IPS-20b (cell line): Measurements from ENCODE around the gene ETF1.

Experiments used
- H3K27ac ChIP-seq: one replicate; pipeline ENCODE4 v1.5.1; 2013; ENCODE audit warnings: low read length
- H3K27me3 ChIP-seq: 2 replicates; pipeline ENCODE4 v1.6.1; 2013; ENCODE audit warnings: mild to moderate bottlenecking, low read length, inconsistent platforms; ENCODE audit not compliant: insufficient read depth
- H3K36me3 ChIP-seq: 2 replicates; pipeline ENCODE4 v1.6.1; 2013; ENCODE audit warnings: low read depth, mild to moderate bottlenecking, inconsistent platforms, low read length, moderate library complexity; ENCODE audit not compliant: insufficient read depth
- H3K4me1 ChIP-seq: 2 replicates; pipeline ENCODE4 v1.6.1; 2013; ENCODE audit warnings: mild to moderate bottlenecking, control low read depth, inconsistent platforms, low read length, moderate library complexity; ENCODE audit not compliant: insufficient read depth
- H3K4me3 ChIP-seq: 2 replicates; pipeline ENCODE4 v1.5.1; 2013; ENCODE audit warnings: mild to moderate bottlenecking, low read length, inconsistent platforms
- H3K9ac ChIP-seq: 2 replicates; pipeline ENCODE4 v1.6.1; 2013; ENCODE audit warnings: low read depth, mild to moderate bottlenecking, inconsistent platforms, low read length, moderate library complexity
- H3K9me3 ChIP-seq: 2 replicates; pipeline ENCODE4 v1.6.1; 2013; ENCODE audit warnings: mild to moderate bottlenecking, low read depth, low read length, inconsistent platforms; ENCODE audit not compliant: insufficient read depth

ETF1 gene

GRCh38 chr5:138539791-138540190 lies 3.2 kb downstream of the ETF1 start:
- H3K27me3 ChIP-seq, result no peaks in the 10 kb centered on the region
- no peak overlapping the region for H3K9ac ChIP-seq
- peaks cover 52% of the 10 kb centered on the region for H3K36me3 ChIP-seq
- H3K4me1 ChIP-seq, result peaks cover 9% of the 10 kb centered on the region; the same call in 1 of the 2 replicates
- H3K27ac ChIP-seq, result no peak overlapping the region
- 0 out of 2 replicates have a peak overlapping the region, but pooled peaks have one; percentile 4 for H3K4me3 ChIP-seq
- no peaks in the 10 kb centered on the region for H3K9me3 ChIP-seq

- H3K9me3 ChIP-seq, result no peaks in the 10 kb centered on the region
- no peak overlapping the region for H3K27ac ChIP-seq
- H3K36me3 ChIP-seq, result peaks cover 59% of the 10 kb centered on the region
- no peak overlapping the region for H3K9ac ChIP-seq
- no peaks in the 10 kb centered on the region for H3K27me3 ChIP-seq
- H3K4me3 ChIP-seq, result no peak overlapping the region
- H3K4me1 ChIP-seq, result peaks cover 9% of the 10 kb centered on the region; the same call in 1 of the 2 replicates
These were observed 4.0 kb downstream of the ETF1 start for GRCh38 chr5:138538943-138539627.

DNA sequence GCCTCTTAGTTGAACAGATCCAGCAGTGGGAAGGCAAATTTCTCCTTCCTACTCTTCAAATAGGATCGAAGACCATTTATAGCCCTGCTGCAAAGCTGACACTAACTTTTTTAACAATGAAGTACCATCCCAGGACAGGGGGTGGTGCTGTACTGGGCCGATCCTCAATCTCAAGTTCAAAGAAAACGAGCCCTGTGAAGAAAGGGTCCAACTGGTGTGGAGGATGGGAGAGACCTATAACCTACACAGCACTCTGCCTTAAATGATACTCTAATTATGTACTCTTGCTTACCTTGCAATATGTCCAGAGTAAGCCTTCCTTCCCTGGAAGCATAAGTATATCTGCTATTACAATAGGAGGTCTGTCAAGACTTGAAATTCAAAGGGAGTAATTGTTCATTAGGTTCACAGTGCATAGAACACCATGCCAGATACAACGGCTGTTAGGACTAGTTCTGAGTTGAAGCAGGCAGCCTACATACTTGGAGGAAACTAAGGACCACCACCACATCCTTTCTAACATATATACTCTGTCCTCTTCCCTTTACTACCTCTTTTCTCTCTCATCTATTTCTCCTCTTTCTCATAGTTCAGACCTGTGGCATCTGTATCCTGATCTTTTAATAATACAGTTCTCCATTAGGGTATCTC lies 6.2 kb downstream of the ETF1 start:
- H3K4me1 ChIP-seq, result peaks cover 8% of the 10 kb centered on the region; the same call in 1 of the 2 replicates

DNA sequence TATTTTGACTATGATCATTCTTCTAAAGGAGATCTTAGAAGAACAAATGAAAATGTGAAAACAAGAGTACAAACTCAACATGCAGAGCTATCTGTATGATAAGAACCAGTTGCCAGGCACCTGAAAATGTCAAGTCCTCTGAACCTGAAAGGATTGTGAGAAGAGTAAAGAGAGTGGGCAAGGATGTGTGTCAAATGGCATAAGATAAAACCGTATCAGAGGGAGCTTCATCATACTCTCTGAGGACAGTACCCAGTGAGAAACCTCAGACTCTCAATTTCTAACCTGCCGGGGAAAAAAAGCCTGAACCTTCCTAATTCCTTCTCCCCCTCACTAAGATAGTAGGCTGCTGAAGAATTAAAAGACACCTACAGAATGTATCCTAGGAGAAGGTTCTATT lies 6.8 kb downstream of the ETF1 start:
- peaks cover 3% of the 10 kb centered on the region; the same call in 1 of the 2 replicates for H3K4me1 ChIP-seq
- H3K36me3 ChIP-seq, result peaks cover 74% of the 10 kb centered on the region

More for the DNA sequence above, 6.2 kb downstream of the ETF1 start:
- no peak overlapping the region for H3K27ac ChIP-seq
- peaks cover 79% of the 10 kb centered on the region for H3K36me3 ChIP-seq
- H3K9ac ChIP-seq, result no peak overlapping the region
- H3K9me3 ChIP-seq, result no peaks in the 10 kb centered on the region
- H3K4me3 ChIP-seq, result no peak overlapping the region
- H3K27me3 ChIP-seq, result no peaks in the 10 kb centered on the region

DNA sequence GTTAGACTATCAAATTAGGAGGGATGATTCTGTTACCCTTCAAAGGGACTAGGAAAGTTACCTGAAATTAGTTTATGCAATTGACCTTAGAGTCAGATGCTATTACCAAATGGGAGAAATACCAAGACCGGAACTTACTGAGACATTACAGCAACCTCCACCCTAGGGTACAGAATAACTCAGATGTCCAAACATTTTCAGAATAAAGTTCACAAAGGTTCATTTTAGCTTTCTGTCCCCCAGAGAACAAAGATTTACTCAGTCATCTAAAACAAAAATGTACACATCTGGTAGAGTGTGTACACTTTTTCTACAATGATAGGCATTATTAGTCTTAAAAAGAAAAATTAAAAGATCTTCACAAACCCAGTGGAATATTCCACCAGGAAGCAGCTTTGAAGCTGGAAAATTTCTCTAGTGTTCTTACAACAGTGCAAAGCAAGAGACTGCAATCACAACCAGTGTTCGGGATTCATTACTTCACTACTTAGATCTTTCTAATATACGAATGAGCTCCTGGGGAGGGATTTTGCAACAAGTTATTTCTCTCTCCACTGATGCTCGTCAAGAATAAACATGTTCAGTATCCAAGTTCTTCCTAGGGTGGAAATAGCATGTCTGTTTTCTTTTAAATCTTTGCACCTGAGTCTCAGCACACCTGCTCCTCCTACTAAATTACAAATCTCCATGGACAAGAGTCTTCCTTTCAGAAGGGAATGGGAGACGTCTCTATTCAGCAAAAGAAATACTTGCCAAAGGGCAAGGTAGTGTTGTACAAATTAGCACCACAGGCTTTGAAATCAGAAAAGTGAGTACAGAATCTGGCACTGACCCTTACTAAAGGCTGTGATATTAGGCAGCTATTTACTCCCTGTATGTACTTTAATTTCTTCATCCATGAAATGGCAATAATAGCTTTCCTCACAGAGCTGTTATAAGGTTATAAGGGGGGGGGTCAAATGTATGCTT lies 8.8 kb downstream of the ETF1 start:
- peaks cover 69% of the 10 kb centered on the region for H3K36me3 ChIP-seq
- no peak overlapping the region for H3K9ac ChIP-seq
- no peaks in the 10 kb centered on the region for H3K4me1 ChIP-seq
- H3K27ac ChIP-seq, result no peak overlapping the region
- H3K9me3 ChIP-seq, result no peaks in the 10 kb centered on the region
- no peak overlapping the region for H3K4me3 ChIP-seq
- no peaks in the 10 kb centered on the region for H3K27me3 ChIP-seq

More for the DNA sequence above, 6.8 kb downstream of the ETF1 start:
- no peaks in the 10 kb centered on the region for H3K27me3 ChIP-seq
- H3K9me3 ChIP-seq, result no peaks in the 10 kb centered on the region
- H3K4me3 ChIP-seq, result no peak overlapping the region
- H3K27ac ChIP-seq, result no peak overlapping the region
- H3K9ac ChIP-seq, result no peak overlapping the region

GRCh38 chr5:138529812-138530211 lies 13.2 kb downstream of the ETF1 start:
- Histone ChIP-seq H3K36me3 (peaks cover 69% of the 10 kb centered on the region), H3K9me3 (no peaks in the 10 kb centered on the region), H3K4me3 (no peak overlapping the region), H3K27ac (no peak overlapping the region), H3K4me1 (no peaks in the 10 kb centered on the region), H3K9ac (no peak overlapping the region), H3K27me3 (no peaks in the 10 kb centered on the region)

- Histone ChIP-seq H3K27me3 (no peaks in the 10 kb centered on the region), H3K4me1 (no peaks in the 10 kb centered on the region), H3K36me3 (peaks cover 60% of the 10 kb centered on the region), H3K9ac (no peak overlapping the region), H3K4me3 (no peak overlapping the region), H3K9me3 (no peaks in the 10 kb centered on the region), H3K27ac (no peak overlapping the region)
These were observed 14.1 kb downstream of the ETF1 start for GRCh38 chr5:138528744-138529469.

DNA sequence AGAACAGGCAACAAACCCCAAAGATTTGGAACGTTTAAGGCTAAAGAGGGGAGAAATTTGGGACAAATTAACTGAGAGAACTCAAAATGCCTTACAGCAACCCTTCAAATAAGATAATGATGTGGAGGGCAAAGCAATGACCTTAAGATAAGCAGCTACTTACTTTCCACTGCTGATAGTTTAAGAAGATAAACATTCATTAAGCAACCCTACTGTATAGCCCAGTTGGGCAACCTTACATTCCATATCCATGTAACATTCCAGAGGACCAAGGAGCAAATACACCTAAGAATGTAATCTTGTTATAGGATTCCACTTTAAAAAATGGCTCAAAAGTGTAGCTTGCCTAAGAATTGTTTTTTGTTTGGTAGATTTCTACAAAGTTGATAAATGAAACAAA lies 14.8 kb downstream of the ETF1 start:
- Histone ChIP-seq H3K36me3 (peaks cover 53% of the 10 kb centered on the region), H3K9me3 (no peaks in the 10 kb centered on the region), H3K27ac (no peak overlapping the region), H3K9ac (no peak overlapping the region), H3K27me3 (no peaks in the 10 kb centered on the region), H3K4me3 (no peak overlapping the region), H3K4me1 (no peaks in the 10 kb centered on the region)

DNA sequence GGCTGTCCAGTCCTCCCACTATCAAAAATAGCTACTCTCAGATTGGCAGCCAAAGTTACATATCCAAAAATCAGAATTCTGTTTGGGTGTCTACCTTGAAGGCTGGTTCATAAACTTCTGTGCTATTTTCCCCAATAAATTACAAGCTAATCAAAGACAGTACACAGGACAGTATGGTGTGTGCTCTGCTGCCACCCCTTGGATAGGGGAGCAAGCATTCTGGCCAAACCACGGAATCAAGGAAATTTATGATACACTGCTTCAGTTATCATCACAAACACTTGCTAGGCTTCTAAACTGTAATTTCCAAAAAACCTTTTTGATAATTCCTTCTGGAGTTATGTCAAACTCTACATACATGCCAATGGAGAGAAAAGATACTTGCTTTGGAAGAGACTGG lies 15.9 kb downstream of the ETF1 start:
- Histone ChIP-seq H3K27ac (no peak overlapping the region), H3K9me3 (no peaks in the 10 kb centered on the region), H3K4me1 (no peaks in the 10 kb centered on the region), H3K27me3 (no peaks in the 10 kb centered on the region), H3K9ac (no peak overlapping the region), H3K36me3 (peaks cover 43% of the 10 kb centered on the region), H3K4me3 (no peak overlapping the region)

DNA sequence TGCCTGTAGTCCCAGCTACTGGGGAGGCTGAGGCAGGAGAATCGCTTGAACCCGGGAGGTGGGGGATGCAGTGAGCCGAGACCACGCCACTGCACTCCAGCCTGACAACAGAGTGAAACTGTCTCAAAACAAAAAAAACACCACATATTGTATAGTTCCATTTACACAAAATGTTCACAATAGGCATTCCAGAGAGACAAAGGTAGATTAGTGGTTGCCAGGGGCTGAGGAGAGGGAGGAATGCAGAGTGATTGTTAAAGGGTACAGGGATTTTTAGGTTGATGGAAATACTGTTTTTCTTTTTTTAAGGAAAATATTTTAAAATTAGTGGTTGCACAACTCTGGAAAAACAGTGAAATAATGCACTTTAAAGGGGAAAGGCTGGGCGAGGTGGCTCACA lies 19.6 kb downstream of the ETF1 start:
- no peaks in the 10 kb centered on the region for H3K9me3 ChIP-seq
- no peak overlapping the region for H3K27ac ChIP-seq
- peaks cover 42% of the 10 kb centered on the region for H3K36me3 ChIP-seq

DNA sequence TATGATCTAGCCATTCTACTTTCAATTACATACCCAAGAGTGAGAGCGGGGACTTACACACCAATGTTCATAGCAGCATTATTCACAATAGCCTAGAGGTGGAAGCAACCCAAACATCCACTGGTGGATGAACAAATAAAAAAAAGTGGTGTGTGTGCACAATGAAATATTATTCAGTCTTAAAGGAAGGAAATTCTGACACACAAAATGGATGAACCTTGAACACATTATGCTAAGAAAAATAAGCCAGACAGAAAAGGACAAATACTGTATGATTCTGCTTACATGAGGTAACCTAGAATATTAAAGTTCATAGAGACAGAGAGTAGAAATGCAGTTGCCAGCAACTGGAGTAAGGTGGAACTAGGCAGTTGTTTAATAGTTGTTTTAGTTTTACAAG lies 22.1 kb downstream of the ETF1 start:
- no peak overlapping the region for H3K27ac ChIP-seq
- H3K27me3 ChIP-seq, result no peaks in the 10 kb centered on the region
- H3K36me3 ChIP-seq, result peaks cover 48% of the 10 kb centered on the region
- no peak overlapping the region for H3K9ac ChIP-seq
- no peaks in the 10 kb centered on the region for H3K4me1 ChIP-seq
- no peak overlapping the region for H3K4me3 ChIP-seq
- no peaks in the 10 kb centered on the region for H3K9me3 ChIP-seq

More for the DNA sequence above, 19.6 kb downstream of the ETF1 start:
- Histone ChIP-seq H3K27me3 (no peaks in the 10 kb centered on the region), H3K4me3 (no peak overlapping the region), H3K9ac (no peak overlapping the region), H3K4me1 (no peaks in the 10 kb centered on the region)
